HG03135 (cell line): ENCODE measurements around the gene NAV2.
A peak's percentile ranks its signal among the peaks of the same experiment; 100 is the strongest.

Experiments used
- ATAC-seq: cut with Tn5 transposase; IDR thresholded peaks from one replicate; pipeline ENCODE4 v1.9.1; 2021; ENCODE audit warnings: mild to moderate bottlenecking, moderate library complexity; ENCODE audit not compliant: unreplicated experiment

Gene NAV2

DNA sequence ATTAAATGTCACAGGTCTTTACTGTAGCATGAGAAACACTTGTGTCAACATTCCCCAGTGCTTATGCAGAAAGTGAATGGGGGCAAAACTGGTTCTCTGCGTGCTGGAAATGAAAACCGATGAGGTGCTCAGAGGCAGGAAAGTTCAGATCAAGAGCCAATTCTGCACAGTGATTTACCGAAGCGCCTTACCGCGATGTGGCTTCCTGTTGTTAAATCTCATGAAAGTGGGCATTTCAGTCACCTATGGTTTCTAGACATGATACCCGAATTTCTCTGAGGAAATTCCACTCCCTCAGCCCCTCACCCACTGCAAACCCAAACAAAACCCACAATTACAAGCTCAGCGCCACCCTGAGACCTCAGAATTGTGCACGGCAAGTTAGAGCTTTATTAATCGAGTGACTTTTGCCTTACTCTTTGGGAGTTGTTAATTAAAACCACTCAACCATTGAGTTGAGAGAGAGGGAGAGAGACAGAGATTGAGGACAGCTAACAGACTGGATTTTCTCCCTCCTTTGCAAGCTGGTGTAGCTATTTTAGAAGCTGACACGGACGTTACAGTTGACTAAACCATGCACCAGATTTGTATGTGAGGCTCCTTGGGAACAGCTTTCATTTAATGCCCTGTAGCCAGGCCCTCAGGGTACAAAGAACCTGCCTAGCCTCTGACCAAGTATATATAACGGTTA is 251.2 kb downstream of the NAV2 start:
- no peak for ATAC-seq

GRCh38 chr11:19966441-19966840 is 253.8 kb downstream of the NAV2 start:
- ATAC-seq: no peak

DNA sequence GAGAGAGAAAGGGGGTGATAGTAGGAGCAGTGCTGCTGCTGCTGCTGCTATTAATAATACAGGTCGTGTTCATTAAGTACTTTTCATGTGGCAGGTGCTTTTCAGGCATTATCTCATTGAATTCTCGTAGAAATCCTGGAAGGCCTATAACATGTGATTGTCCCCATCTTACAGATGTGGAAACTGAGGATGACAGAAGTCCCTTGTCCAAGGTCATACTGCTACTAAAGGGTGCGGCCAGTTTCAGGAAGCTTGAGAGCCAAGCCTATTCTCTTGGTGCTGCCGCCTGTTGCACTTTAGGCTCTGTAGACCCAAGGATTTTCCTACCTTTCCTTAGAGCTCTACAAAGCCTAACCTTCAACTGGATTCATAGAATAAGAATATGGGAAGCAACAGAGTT is 254.3 kb downstream of the NAV2 start:
- ATAC-seq: no peak

DNA sequence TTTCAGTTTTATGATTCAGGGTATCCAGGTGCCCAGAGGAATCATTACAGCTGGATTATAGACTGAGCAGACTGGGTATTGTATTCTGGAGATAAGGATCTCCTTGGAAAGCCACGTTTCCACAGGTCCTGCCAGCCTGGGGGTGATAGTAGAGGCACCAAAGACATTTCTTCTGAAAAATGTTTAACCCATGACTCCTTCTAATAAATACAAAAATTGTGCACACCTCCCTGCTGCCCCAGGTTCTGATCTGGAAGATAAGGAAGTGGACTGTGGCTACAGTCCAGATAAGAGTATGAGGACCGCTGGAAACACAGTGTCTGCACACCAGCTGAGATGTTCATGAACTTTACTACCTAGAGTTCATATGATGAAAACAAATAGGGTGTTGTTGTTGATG is 255.2 kb downstream of the NAV2 start:
- no peak for ATAC-seq

- no peak for ATAC-seq
Measured at GRCh38 chr11:19968860-19969259, 256.2 kb downstream of the NAV2 start.

GRCh38 chr11:19970944-19971343 is 258.3 kb downstream of the NAV2 start:
- ATAC-seq: no peak

GRCh38 chr11:19972091-19972490 is 259.5 kb downstream of the NAV2 start:
- ATAC-seq: no peak

DNA sequence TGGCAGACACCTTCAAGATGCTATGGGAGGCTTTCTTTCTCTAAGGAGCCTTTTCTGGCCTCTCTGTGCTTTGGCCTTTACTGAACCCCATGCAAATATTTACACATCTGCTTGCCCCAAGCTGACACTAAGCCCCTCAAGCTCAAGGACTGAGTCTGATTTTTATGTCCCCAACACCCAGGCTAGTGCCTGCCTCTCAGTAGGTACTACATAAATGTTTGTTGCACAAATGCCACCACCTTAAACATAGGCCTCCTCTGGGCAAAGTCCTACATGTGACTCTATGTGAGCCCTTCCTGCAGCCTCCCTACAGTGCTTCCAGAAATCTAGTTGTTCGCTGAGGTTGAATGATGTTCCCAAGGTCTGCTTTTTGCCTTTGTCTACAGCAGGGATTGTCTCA is 260.0 kb downstream of the NAV2 start:
- no peak for ATAC-seq

- no peak for ATAC-seq
Measured at GRCh38 chr11:19973136-19973635, 260.5 kb downstream of the NAV2 start.

GRCh38 chr11:19974886-19975285 is 262.2 kb downstream of the NAV2 start:
- no peak for ATAC-seq

- no peak for ATAC-seq
Measured at GRCh38 chr11:19975414-19975990, 262.9 kb downstream of the NAV2 start.

DNA sequence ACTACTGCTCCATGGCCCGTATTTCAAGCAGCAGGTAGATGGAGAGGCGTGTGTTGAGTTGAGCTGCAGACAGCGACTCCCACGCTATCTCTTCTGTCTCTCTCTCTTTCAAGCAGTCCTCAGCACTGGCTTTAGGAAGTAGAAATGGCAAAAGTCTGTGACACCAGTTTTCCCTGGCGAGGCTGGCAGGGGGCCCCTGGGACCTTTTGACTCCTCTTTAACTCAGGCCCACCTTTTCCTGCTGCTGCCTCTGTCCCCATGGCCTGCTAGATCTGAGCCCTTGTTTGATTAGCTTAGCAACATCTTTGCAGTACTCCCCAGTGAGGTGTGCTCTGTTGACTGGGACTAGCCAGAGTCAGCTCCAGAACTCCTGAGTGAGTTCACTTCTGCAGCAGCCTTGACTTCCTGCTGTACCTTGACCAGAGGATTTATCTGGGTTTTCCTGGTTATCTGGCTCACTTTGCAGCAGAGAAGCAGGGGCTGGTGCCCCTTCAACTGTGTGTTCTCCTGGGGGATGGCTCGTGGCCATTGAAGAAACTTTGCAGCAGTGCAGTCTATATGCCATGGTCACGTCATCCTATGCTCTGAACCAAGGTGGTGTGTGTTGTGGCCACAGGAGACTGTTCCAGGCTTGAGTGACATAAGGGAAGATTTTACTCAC is 263.8 kb downstream of the NAV2 start:
- ATAC-seq: no peak

DNA sequence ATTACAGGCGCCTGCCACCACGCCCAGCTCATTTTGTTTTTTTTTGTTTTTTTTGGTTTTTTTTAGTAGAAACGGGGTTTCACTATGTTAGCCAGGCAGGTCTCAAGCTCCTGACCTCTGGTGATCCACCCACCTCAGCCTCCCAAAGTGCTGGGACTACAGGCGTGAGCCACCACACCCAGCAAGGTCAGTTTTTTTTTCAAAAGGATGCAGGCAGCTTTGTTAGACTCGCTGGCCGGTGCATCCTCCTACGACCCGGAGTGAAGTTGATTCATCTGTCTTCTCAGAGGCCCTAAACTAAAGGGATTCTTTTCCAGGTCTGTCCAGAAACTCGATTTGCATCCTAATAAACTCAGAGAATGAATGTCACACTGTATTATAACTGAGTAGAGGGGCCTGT is 265.3 kb downstream of the NAV2 start:
- ATAC-seq: no peak

GRCh38 chr11:19978668-19979518 is 266.3 kb downstream of the NAV2 start:
- no peak for ATAC-seq

DNA sequence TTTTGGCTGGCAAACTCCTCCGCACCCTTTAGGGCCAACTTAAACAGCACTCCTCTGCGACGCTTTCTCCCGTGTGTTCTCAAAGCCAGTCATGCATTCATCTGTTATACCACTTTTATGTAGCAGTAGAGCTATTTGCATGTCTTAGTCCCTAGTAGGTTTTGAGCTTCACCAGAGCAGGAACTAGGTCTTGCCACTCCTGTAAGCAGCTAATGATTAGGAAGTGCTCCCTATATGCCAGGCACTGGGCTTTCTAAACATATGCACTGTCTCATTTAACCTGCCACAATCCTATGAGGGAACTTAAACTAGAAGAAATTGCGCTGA is 266.8 kb downstream of the NAV2 start:
- peak; percentile 66 for ATAC-seq

DNA sequence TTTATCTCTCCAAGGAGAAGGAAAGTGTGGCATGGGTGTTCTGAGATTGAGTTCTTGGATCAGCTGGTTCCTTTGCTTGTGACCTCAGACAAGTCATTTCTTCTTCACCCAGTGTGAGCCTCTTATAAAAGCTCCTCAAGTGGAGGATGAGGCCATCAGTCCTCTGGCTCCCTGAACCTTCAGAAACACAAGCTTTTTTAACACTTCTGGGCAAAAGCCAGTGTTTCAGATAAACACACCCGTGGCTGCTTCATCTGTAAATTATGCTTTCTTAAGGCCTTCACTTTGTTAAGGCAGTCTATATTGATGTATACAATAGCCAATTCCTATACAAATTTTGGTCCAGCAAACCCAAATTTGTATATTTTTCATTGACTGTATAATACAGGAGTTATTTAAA is 267.8 kb downstream of the NAV2 start:
- no peak for ATAC-seq

- ATAC-seq: no peak
Measured at GRCh38 chr11:19980957-19981669, 268.5 kb downstream of the NAV2 start.

DNA sequence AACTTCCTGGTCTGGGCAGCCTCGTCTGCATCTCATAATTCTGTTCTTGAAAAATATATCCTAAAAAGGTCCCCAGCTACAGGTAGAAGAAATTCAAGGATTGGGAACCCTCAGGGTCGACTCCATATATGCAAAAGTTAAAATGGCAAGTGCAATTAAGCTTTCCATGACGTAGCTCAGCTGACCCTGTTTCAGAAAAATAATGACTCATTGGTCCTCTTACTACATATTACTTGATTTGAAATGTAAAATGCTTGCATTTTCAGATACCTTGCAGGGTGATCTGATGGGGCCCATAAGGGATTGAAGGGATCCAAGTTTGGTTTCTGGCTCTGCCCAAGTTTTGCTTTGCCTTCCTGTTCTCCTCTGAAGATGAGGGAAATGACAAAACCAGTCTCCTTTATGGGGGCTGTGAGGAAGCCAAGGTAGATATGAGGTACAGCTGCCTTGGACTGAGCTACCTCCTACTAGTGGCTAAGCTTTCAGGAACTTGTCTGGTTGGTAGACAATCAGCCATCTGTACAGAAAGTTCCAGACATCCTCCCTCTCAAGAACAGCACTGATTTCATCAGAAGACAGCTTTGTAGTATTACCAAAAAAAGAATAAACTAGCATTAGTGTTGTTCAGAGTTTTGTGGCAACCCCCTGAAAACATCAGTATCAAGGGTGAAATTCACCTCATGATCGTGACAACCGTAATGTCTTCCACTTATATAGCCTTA is 270.3 kb downstream of the NAV2 start:
- ATAC-seq: no peak

GRCh38 chr11:19984048-19984742 is 271.6 kb downstream of the NAV2 start:
- peak; percentile 59 for ATAC-seq

DNA sequence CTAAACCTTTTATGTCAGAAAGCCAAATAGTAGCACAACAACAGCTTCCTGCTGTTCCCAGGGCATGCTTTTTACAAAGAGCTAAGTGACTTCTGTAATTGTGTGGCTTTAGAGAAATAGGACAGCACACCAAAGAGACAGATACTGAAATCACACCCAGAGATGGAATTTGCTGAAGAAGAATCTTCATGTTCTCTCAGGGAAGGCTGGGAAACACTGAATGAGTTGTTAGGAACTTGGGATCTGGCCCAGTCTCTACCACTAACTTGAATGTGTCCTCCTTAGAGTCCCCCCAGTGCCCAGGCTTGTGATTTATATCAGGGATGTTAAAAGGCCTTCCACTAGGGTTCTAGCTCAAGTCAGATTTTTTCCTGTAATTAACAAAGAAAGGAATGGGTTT is 272.5 kb downstream of the NAV2 start:
- ATAC-seq: no peak
